Panc1 (cell line): Measurements from ENCODE around the gene NXPH3.

Experiments
- CTCF ChIP-seq: fragments of 450-650 bp; IDR thresholded peaks from 2 replicates; pipeline ENCODE4 v1.5.1; 2017; ENCODE audit warnings: mild to moderate bottlenecking
- POLR2AphosphoS5 ChIP-seq: IDR thresholded peaks from 2 replicates; pipeline ENCODE4 v1.6.1; 2012; ENCODE audit warnings: mild to moderate bottlenecking, low read depth, low read length, moderate library complexity
- SIN3A ChIP-seq: IDR thresholded peaks from 2 replicates; pipeline ENCODE4 v1.6.1; 2012; ENCODE audit warnings: low read depth, mild to moderate bottlenecking, low read length, moderate library complexity, borderline replicate concordance; ENCODE audit not compliant: insufficient read depth

GRCh38 chr17:49555495-49556222 lies 20.0 kb upstream of the NXPH3 start:
- TF ChIP-seq CTCF (no peak), POLR2AphosphoS5 (no peak), SIN3A (no peak)
